A549 (cell line): ENCODE measurements around the gene SKIC8.

Experiments
- BHLHE40 ChIP-seq: IDR thresholded peaks from 2 replicates; pipeline ENCODE4 v1.6.1; 2012; ENCODE audit warnings: low read depth, low read length, inconsistent platforms
- CEBPB ChIP-seq, 2 experiments: fragments of >200 bp in 1 of 2; sonication (Bioruptor Twin) in 1 of 2; formaldehyde crosslinking in 1 of 2; IDR thresholded peaks; 2 replicates each; pipeline ENCODE4 v1.6.1; 2012 to 2016
- CHD2 ChIP-seq: fragments of 150-350 bp; IDR thresholded peaks from 2 replicates; pipeline ENCODE4 v1.6.1; 2014; ENCODE audit warnings: low read length; ENCODE audit not compliant: partially characterized antibody
- CTCF ChIP-seq: fragments of >200 bp; sonication (Bioruptor Twin); formaldehyde crosslinking; IDR thresholded peaks from 3 replicates; pipeline ENCODE4 v1.5.1; 2016
- EHF ChIP-seq: fragments of 250-450 bp; sonication (Bioruptor Pico); IDR thresholded peaks from 2 replicates; pipeline ENCODE4 v1.5.0; 2020; ENCODE audit warnings: mild to moderate bottlenecking
- ESRRA ChIP-seq: fragments of 150-350 bp; IDR thresholded peaks from 2 replicates; pipeline ENCODE4 v1.6.1; 2014; ENCODE audit warnings: mild to moderate bottlenecking, low read length, borderline replicate concordance
- GATA3 ChIP-seq: IDR thresholded peaks from 2 replicates; pipeline ENCODE4 v1.6.1; 2012; ENCODE audit warnings: borderline replicate concordance
- KDM1A ChIP-seq: fragments of 200-600 bp; sonication (generic); IDR thresholded peaks from 2 replicates; pipeline ENCODE4 v1.6.1; 2016; ENCODE audit warnings: low read depth, mild to moderate bottlenecking
- MYC ChIP-seq: IDR thresholded peaks from 2 replicates; pipeline ENCODE4 v1.6.1; 2012; ENCODE audit warnings: mild to moderate bottlenecking, inconsistent platforms, low read length, improper control_type of control experiment, borderline replicate concordance
- POLR2A ChIP-seq: IDR thresholded peaks from 2 replicates; pipeline ENCODE4 v1.6.1; 2012; ENCODE audit warnings: mild to moderate bottlenecking, low read length
- POLR2AphosphoS2 ChIP-seq: conservative IDR thresholded peaks from 2 replicates; pipeline ENCODE4 v1.6.1; 2012; ENCODE audit warnings: low read length, improper control_type of control experiment, inconsistent platforms
- SREBF2 ChIP-seq: fragments of 450-650 bp; IDR thresholded peaks from 2 replicates; pipeline ENCODE4 v1.6.1; 2014; ENCODE audit warnings: mild to moderate bottlenecking, moderate library complexity
- ZFP36 ChIP-seq: fragments of 450-650 bp; IDR thresholded peaks from 2 replicates; pipeline ENCODE4 v1.6.1; 2014; ENCODE audit warnings: borderline replicate concordance; ENCODE audit not compliant: partially characterized antibody

DNA sequence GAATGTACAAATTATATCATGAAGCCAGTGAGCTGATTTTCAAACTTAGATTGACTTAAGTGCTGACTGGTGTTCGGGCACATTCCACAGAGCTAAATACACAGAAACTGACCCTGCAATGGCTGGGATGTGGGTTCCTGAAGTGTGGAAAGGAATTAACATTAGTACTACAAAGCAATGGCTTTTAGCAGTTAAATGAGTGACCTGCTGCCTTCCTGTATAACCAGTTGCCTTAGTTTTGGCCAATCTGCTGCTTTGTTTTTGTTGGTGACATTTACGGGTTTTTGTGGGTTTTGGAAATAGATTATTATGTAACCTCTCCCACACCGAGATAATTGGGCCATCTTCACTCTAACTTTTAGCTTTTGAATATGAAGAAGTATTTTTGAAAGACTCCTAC lies 2.4 kb upstream of the SKIC8 start:
- TF ChIP-seq EHF (CRISPR knock-in tag) (no peak), CHD2 (no peak), POLR2AphosphoS2 (no peak), CTCF (no peak), POLR2A (no peak), ZFP36 (no peak), CEBPB (IDR thresholded peaks at IDR 0.05) (no peak), ESRRA (no peak), MYC (no peak), KDM1A (no peak), GATA3 (no peak), SREBF2 (no peak), BHLHE40 (no peak)
